Measurements from ENCODE around the gene AQP6. TPM values are rescaled to one million over a fixed set of nuclear protein-coding genes. Genes with fewer than 3 reads are reported as not detected.

AQP6 gene
- total RNA-seq, 1 donor from 2014 or later, result not detected

Other genes with a start within 250 kb of the AQP6 start
- gene TMBIM6, start 231.4 kb upstream of the AQP6 start, total RNA-seq, result 324 and 480 TPM in 2 replicates
- 6.1 and 6.9 TPM in 2 replicates for gene NCKAP5L, start 144.5 kb upstream of the AQP6 start, total RNA-seq
- gene BCDIN3D, start 129.8 kb upstream of the AQP6 start, total RNA-seq, result 2.0 TPM in 2 replicates
- gene FAIM2, start 69.0 kb upstream of the AQP6 start, total RNA-seq, result not detected in 2 replicates
- gene AQP2, start 22.2 kb upstream of the AQP6 start, total RNA-seq, result not detected in 2 replicates
- not detected in 2 replicates for gene AQP5, start 11.1 kb upstream of the AQP6 start, total RNA-seq
- gene RACGAP1, start 52.5 kb downstream of the AQP6 start, total RNA-seq, result 5.8 and 23.3 TPM in 2 replicates
- gene ASIC1, start 84.6 kb downstream of the AQP6 start, total RNA-seq, result under 0.01 TPM in 1 of 2 replicates, not detected in the other
- gene SMARCD1, start 112.4 kb downstream of the AQP6 start, total RNA-seq, result 41.6 and 41.9 TPM in 2 replicates
- under 0.01 TPM in 1 of 2 replicates, not detected in the other for gene GPD1, start 131.1 kb downstream of the AQP6 start, total RNA-seq
- gene COX14, start 139.3 kb downstream of the AQP6 start, total RNA-seq, result 50.6 and 72.4 TPM in 2 replicates
- gene CERS5, start 194.4 kb downstream of the AQP6 start, total RNA-seq, result 28.8 and 33.9 TPM in 2 replicates